C1 segment of cervical spinal cord (tissue), 14 donors: ENCODE data around the gene KRT20.
"Not testable (repeated sequence)": the region's sequence is repeated elsewhere in the genome, so short reads cannot be mapped to it uniquely, and the experiment has no call there.

Experiments
- DNase-seq, 14 donors: peaks; one replicate each; lab custom pipeline; 2025; lab: John Stamatoyannopoulos, UW

KRT20 gene

GRCh38 chr17:40900809-40901356 lies 15.8 kb upstream of the KRT20 start:
- DNase-seq: no peak

DNA sequence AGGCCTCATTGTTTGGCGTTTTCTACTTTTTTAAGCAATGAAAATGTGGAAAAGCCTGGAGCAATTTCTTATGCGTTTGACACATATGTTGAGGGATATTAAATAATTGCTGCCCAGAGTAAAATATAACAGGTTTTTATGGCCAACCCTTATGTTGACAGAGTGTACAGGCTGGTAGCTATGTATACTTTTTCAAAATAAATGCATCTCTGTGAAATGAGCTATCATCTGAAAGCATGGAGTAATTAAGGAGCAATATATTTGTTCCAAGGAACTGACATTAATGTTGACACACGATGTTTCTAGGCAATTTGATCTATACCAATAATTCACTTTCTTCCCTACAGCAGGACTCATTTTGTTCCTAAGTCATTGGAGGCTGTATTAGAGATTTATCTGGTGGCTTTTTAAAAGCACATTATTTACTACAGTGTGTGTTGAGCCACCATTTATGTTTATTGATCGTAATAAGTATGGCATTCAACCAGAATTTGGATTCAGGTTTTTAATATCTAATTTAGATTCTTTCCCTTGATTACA lies 11.9 kb upstream of the KRT20 start:
- DNase-seq: no peak

DNA sequence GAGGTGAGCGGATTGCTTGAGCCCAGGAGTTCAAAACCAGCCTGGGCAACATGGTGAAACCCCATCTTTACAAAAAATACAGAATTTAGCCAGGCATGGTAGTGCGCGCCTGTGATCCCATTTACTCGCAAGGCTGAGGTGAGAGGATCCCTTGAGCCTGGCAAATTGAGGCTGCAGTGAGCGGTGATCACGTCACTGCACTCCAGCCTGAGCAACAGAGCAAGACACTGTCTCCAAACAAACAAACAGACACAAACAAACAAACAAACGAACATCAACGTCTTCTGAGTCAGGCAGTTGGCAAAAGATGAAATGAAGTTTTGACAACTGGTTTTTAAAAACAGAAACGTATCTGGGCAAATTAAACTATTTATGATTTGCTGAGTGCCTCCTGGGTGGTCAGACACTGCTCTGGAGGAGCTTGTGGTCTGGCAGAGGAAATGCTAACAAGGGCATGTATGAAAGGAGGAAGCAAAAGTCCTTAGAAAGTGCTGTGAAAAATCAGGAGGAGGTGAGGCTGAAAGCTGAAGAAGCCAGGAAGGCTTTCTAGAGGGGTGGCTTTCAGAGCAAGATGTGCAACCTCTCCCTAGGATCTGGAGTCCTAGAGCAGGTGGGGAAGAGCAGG lies 10.2 kb upstream of the KRT20 start:
- DNase-seq: no peak

- DNase-seq: no peak
These were observed 3.2 kb upstream of the KRT20 start for GRCh38 chr17:40888196-40888720.

GRCh38 chr17:40886090-40886489 lies 1.0 kb upstream of the KRT20 start:
- no peak for DNase-seq

DNA sequence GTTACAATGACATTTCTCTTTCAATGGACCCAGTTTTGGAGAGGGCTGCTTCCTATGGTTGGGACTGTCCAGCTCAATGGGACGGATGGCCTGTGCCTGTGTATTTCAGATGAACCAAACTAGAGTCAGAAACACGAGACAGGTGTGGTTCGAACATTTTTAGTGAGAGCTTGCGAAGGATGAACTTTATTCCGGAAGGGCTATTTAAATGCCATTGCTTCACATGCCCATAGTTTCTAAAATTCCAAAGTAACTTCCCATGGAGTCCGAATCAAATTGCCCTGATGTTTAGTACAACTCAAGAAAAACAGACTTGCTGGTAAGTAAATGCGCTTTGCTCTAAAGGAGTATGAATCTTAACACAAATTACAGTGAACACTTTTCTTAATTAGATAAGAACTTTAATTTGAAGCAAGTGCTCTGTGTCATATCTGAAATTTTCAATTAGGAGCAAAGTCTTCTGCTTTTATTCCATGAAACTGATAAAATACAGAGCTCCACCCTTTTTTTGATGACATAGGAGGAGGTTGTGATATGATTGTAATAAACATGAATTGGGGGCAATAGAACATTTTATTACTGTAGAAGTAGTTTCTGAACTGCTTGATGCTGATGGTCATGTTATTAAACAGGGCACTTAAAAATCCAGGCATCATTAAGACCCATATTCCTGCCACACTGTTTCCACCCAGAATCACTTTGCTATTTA lies 1.3 kb downstream of the KRT20 start:
- DNase-seq: no peak

DNA sequence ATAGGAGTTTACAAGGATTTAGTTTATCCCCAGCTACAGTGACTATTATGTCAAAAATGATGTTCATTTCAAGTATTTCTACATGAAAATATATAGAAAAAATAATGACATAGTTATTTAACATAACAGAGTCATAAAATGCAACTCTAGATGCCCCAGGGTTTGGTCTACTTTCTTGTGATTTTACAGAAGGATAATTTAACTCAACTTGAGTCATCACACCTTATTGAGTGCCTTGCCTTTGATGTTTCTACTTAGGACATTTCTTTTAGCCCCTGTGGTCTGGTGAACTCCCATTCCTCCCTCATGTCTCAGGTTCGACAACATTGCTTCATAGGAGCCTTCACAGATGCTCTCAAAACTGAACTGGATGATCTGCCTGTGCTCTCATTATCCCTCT lies 2.0 kb downstream of the KRT20 start:
- no peak for DNase-seq

- no peak for DNase-seq
These were observed 6.0 kb downstream of the KRT20 start for GRCh38 chr17:40879026-40879425.

DNA sequence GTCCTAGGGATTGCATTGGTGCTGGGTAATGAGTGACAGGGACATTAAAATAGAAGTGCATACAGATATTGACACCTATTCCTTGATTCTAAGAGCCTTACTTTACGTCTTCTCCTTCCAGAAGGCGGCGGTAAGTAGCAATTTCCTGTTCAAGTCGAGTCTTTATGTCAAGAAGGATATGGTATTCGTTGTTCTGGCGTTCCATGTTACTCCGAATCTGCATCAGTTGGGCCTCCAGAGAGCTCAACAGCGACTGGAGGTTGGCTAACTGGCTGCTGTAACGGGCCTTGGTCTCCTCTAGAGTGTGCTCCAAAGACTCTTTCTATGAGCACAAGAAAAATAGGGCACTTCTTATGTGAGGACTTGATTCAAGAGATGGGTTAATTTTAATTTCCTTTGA lies 7.0 kb downstream of the KRT20 start:
- DNase-seq: no peak

DNA sequence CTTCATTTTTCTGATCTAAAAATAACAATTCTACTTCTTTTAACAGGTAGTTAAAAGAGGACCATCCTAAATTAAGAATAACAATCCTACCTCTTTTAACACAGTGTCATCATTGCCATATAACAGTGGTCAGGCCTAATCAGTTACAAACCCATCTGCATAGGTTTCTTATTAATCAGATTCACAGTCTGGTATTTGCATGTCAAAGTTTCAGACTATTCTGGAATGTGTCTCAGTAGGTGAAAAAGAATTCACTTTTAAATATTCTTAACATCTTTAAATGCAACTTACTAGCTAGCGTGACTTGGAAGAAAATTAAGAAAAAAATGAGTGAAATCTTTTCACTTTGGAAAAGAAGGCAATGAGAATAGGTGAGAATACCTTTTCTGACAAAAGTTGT lies 11.2 kb downstream of the KRT20 start:
- DNase-seq: no peak

DNA sequence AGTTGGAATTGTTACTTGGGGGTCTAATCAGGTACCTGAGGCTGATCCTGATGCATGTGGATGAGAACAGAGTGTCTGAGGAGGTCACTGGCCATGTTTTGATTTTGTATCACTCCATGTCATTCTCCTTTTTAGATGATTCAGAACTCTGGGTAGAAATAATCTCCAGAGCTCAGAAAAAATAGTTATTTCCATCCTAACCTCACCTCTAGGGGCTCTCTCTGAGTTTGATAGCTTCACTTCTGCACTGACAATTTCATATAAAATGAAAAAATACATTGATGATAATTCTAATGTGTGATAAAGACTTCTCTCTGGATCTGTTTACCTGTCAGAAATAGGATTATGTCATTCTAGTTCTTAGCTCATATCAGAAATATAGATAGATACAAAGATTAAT lies 11.8 kb downstream of the KRT20 start:
- no peak for DNase-seq

- no peak for DNase-seq
These were observed 12.6 kb downstream of the KRT20 start for GRCh38 chr17:40872416-40872815.

- no peak for DNase-seq
These were observed 13.7 kb downstream of the KRT20 start for GRCh38 chr17:40871316-40871715.

DNA sequence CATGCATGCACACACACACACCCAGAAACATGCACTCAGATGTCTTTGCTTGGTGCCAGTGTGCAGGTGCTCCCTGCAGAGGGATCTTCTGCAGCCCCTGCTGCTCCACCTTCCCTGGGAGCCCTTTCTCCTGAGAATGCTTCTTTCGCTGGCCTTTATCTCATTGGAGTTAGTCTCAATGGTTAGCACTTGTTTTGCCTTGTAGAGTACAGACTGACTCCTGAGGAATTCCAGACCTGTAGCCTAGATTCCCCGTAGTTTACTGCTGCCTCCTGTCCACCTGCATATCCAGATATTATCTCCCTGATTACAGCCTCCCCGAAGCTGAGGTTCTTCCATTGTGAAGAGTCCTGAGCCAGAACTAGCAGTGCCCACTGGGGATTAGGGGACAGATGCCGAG lies 14.9 kb downstream of the KRT20 start:
- DNase-seq: no peak

DNA sequence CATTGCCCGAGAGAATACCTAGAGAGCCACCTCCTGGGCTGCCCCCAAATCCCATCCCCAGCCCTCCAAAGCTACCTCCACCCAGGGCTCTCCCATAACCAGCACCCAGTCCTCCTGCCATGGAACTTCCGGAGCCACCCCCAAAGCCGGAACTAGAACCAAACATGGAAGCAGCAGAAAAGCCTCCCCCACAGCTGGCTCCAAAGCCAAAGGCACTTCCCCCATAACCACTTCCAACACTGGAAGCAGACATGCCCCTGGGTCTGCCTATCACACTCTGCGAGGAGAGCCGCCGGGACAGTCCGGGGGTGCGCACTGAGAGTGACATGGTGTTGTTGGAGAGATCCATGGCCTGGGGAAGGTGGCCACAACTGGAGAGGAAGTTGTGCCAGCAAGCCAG lies 18.2 kb downstream of the KRT20 start, which contains the start of gene KRT12:
KRT12 (minus strand) TSS at position 386 of the 400 bp plus-strand sequence; CDS start at position 349, 37 bp downstream.
- no peak for DNase-seq

GRCh38 chr17:40864661-40865390 lies 20.2 kb downstream of the KRT20 start:
- DNase-seq: no peak

GRCh38 chr17:40862985-40863733 lies 21.9 kb downstream of the KRT20 start:
- DNase-seq: no peak

GRCh38 chr17:40859536-40859935 lies 25.5 kb downstream of the KRT20 start:
- DNase-seq: no peak

DNA sequence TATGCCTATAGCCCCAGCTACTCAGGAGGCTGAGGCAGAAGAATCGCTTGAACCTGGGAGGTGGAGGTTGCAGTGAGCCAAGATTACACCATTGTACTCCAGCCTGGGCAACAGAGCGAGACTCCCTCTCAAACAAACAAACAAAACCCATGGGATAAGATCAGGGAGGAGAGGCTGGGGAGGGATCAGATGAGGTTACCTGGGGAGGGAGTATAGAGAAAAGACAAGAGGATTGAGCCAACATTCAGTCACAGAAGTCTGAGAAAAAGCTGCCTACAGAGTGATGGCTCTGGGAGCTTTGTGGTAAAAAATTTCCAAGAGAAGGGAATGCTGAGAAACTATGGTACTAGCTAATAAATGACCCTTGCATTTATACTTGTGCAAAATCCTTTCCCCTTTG lies 26.4 kb downstream of the KRT20 start:
- not testable (repeated sequence) for DNase-seq

DNA sequence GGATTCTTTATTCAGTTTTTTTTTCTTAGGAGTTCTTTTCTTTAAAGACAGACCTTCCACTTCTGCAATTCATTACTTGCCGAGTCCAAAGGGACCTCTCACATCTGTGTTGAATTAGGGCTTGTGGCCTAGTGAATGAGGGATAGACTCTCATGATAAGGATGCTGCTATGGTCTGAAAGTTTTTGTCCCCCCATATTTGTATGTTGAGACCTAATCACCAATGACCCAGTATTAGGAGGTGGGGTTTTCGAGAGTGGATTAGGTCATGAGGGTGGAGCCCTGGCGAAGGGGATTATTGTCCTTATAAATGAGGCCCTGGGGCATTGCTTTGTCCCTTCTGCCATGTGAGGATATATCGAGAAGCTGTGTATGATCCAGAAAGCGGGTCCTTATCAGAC lies 27.5 kb downstream of the KRT20 start:
- no peak for DNase-seq

DNA sequence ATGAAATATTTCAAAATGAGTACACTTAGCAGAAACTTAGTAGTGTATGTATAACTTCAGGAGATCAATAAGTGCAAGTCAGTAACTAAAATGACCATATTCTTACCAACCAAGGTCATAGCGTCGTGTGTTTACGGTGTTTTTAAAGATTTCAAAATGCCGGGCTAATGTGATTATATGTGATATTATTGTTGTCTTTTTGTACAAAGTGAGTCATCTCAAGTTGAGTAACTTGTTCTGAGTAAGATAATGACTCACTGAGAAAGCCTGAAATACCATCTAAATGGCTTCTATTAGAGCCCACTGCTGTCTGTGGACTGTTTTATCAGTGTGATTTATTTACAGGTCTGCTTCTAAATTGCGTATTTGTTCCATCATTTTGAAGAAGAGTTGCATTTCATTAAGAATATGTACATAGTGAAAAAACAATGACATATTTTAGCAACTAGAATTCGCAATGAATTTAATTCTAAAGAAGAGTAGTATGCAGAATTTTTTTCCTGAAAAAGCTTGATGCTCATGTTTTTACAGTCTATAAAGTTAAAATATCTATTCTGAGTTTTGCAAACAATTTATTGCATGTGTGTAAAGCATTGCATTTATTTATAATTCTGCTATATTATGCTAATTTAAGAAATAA lies 30.7 kb downstream of the KRT20 start:
- no peak for DNase-seq
